HUES64 (cell line): ENCODE results near the gene PHACTR4.
"Not testable (repeated sequence)": the region's sequence is repeated elsewhere in the genome, so short reads cannot be mapped to it uniquely, and the experiment has no call there.

Source experiments
- H3K27ac ChIP-seq: 2 replicates; pipeline ENCODE4 v1.7.0; 2013; ENCODE audit warnings: low read depth, low read length, inconsistent platforms
- H3K27me3 ChIP-seq: 2 replicates; pipeline ENCODE4 v1.6.1; 2013; ENCODE audit warnings: mild to moderate bottlenecking, low read length; ENCODE audit not compliant: insufficient read depth
- H3K36me3 ChIP-seq: 2 replicates; pipeline ENCODE4 v1.6.1; 2013; ENCODE audit warnings: mild to moderate bottlenecking, low read length; ENCODE audit not compliant: insufficient read depth
- H3K4me1 ChIP-seq: 2 replicates; pipeline ENCODE4 v1.6.1; 2013; ENCODE audit warnings: mild to moderate bottlenecking, low read length, moderate library complexity; ENCODE audit not compliant: insufficient read depth
- H3K4me3 ChIP-seq: 2 replicates; pipeline ENCODE4 v1.5.1; 2013; ENCODE audit warnings: mild to moderate bottlenecking, low read length, moderate library complexity
- H3K9ac ChIP-seq: 2 replicates; pipeline ENCODE4 v1.6.1; 2013; ENCODE audit warnings: mild to moderate bottlenecking, low read depth, low read length
- H3K9me3 ChIP-seq: 2 replicates; pipeline ENCODE4 v1.6.1; 2013; ENCODE audit warnings: low read depth, low read length; ENCODE audit not compliant: insufficient read depth
- WGBS: fragments of 150-250, 120-280 bp; methylation state at CpG from one replicate; pipeline ENCODE4 v1.1.7; 2013; ENCODE audit warnings: missing lambda C conversion rate; 5-methylcytosine and 5-hydroxymethylcytosine counted together

The PHACTR4 gene

DNA sequence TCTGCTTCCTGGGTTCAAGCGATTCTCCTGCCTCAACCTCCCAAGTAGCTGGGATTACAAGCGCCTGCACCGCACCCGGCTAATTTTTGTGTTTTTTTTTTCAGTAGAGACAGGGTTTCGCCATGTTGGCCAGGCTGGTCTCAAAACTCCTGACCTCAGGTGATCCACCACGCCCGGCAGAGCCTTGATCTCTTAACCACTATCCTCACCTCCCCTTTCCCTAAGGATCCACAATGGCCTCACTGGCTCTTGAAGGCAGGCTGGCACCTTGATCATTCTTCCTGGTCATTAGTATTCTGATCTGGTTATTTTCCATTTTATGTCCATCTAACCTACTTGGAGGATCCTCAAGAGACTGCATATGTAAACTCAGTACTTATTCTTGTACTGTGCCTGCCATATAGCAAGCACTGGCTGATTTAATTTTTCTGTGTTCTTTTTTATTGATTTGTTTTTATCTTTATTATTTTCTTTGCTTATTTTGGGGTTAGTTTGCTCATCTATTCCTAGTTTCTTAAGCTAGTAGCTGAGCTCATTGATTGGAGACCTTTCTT is 142.6 kb downstream of the PHACTR4 start:
- Histone ChIP-seq H3K9ac (no peak overlapping the region), H3K4me3 (no peak overlapping the region), H3K4me1 (peaks cover 13% of the 10 kb centered on the region), H3K27ac (peak overlapping the region; percentile 66; the same call in 1 of the 2 replicates), H3K9me3 (no peaks in the 10 kb centered on the region), H3K36me3 (peaks cover 62% of the 10 kb centered on the region), H3K27me3 (no peaks in the 10 kb centered on the region)
- 86% methylated on average over 7 of the region's 7 CpGs for WGBS

DNA sequence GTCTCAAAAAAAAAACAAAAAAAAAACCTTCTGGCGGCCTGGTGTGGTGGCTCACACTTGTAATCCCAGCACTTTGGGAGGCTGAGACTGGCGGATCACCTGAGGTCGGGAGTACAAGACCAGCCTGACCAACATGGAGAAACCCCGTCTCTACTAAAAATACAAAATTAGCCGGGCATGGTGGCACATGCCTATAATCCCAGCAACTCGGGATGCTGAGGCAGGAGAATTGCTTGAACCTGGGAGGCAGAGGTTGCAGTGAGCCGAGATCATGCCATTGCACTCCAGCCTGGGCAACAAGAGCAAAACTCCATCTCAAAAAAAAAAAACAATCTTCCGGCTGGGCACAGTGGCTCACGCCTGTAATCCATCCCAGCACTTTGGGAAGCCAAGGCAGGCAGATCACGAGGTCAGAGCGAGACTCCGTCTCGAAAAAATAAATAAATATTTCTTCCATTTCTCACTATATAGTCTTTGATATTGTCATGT is 144.9 kb downstream of the PHACTR4 start:
- peaks cover 38% of the 10 kb centered on the region for H3K36me3 ChIP-seq
- WGBS, result 89% methylated on average over 13 of the region's 13 CpGs
- H3K27me3 ChIP-seq, H3K9ac ChIP-seq, H3K4me3 ChIP-seq, H3K27ac ChIP-seq, H3K4me1 ChIP-seq, H3K9me3 ChIP-seq: not testable (repeated sequence)

DNA sequence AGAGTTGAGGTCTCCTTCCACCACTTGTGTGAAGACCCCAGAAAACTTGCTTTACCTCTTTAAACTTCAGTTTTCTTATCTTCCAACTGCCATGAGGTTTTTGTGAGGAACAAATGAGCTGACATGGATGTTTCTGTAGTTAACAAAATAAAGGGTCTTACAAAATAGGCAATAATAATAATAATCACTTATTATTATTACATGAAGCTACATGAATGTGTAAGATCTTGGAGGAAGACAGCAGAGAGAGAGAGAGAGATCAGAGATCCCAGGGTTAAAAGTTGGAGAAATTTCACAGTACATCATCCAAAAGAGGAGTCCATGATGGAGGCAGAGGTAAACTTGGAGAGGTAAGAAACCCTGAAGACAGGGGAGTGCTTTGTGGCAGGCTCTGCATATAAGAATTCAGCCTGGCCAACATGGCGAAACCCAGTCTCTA is 147.0 kb downstream of the PHACTR4 start:
- Histone ChIP-seq H3K4me3 (no peak overlapping the region), H3K36me3 (peaks cover 25% of the 10 kb centered on the region), H3K4me1 (peaks cover 4% of the 10 kb centered on the region; the same call in 1 of the 2 replicates), H3K9me3 (no peaks in the 10 kb centered on the region), H3K27me3 (no peaks in the 10 kb centered on the region), H3K27ac (no peak overlapping the region), H3K9ac (no peak overlapping the region)
- WGBS, result 100% methylated on average over 1 of the region's 1 CpG

DNA sequence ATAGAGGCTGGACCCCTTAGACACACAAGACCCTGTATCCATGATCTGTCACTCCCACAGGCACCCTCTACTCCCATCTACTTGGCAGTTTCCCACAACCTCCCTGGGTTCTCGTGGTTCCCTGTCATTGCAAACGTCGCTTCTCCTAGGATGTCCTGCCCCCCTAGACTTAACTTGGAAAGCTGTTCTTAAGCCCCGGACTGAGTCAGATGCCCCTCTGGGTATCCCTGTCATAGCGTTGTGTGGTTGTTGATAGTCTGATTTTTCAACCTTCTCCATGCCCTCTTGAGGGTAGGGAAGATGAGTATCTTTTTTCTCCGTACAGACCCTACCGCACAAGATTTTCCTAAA is 148.1 kb downstream of the PHACTR4 start:
- peak overlapping the region; percentile 76 for H3K4me3 ChIP-seq
- peak overlapping the region; percentile 99 for H3K9ac ChIP-seq
- no peaks in the 10 kb centered on the region for H3K27me3 ChIP-seq
- H3K9me3 ChIP-seq, result no peaks in the 10 kb centered on the region
- WGBS, result 34% methylated on average over 6 of the region's 7 CpGs
- H3K27ac ChIP-seq, result peak overlapping the region; percentile 2; the same call in 1 of the 2 replicates
- H3K36me3 ChIP-seq, result peaks cover 17% of the 10 kb centered on the region
- H3K4me1 ChIP-seq, result peaks cover 4% of the 10 kb centered on the region; the same call in 1 of the 2 replicates

DNA sequence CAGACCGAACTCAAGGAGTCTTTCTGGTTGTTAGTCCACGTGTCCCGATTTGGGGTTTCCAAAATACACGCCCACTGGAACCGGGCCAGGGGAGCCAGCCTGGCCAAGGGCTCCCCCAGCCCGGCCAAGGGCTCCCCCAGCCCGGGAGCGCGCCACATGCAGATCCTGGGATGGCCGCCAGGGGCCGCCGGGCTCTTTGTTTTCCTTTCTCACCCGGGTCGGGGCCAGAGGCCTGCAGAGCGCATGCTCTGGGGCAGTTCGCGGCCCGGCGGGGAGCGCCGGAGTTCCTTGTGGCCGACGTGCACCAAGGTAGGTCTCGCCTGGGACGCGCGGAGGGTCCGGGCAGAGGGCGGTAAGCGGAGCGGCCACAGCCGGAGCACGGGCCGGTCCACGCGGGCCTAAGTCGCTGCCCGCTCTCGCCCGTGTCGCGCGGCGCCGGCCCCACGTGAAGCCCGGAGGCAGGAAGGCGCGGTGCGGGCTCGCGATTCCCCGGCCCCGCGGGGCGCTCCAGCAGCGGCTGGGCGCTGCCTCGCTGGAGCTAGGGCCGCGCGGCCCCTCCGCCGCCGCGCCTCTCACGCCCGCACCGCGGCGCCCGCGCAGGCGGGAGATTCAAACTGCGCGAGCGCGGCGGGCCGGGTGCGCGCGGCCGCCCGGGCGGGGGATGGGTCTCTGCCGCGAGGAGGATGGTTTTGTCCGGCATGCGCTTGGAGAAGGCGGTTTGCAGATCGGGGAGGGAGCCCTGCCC is 148.6 kb downstream of the PHACTR4 start:
- Histone ChIP-seq H3K27me3 (no peaks in the 10 kb centered on the region), H3K36me3 (peaks cover 13% of the 10 kb centered on the region), H3K4me3 (peak overlapping the region; percentile 76), H3K9me3 (no peaks in the 10 kb centered on the region), H3K9ac (peak overlapping the region; percentile 99), H3K4me1 (peaks cover 4% of the 10 kb centered on the region; the same call in 1 of the 2 replicates), H3K27ac (peak overlapping the region; percentile 97)
- WGBS, result under 1% methylated on average over 92 of the region's 92 CpGs

DNA sequence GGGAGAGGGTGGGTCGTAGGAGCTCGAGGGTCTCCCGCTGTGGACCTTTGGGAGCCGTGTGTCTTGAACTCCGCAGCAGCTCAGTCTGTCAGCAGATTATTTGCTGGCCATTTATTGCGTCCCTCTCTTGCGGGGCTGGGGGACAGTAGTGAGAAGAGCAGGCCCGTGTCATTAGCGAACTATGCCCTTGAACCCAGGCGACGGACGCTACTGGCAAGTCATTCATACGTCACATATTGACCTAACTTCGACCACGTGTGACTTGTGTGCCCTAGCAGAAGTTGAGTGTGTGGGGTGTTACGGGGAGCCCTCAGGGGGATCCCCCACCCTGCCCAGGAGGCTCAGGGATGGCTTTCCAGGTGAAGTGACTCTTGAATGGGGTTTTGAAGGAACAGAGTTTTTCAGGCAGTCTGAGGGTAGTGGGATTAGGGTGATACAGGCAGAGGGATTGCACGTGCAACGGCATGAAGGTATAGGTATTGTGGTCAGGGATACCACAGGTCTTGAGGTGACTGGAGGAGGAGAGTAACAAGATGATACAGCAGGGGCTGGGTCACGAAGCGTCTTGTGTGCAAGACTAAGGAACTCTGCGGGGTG is 149.3 kb downstream of the PHACTR4 start:
- Histone ChIP-seq H3K27me3 (no peaks in the 10 kb centered on the region), H3K9me3 (no peaks in the 10 kb centered on the region), H3K9ac (peak overlapping the region; percentile 99), H3K27ac (peak overlapping the region; percentile 97), H3K4me3 (peak overlapping the region; percentile 76), H3K4me1 (peaks cover 4% of the 10 kb centered on the region; the same call in 1 of the 2 replicates), H3K36me3 (peaks cover 12% of the 10 kb centered on the region)
- WGBS, result 14% methylated on average over 20 of the region's 21 CpGs

DNA sequence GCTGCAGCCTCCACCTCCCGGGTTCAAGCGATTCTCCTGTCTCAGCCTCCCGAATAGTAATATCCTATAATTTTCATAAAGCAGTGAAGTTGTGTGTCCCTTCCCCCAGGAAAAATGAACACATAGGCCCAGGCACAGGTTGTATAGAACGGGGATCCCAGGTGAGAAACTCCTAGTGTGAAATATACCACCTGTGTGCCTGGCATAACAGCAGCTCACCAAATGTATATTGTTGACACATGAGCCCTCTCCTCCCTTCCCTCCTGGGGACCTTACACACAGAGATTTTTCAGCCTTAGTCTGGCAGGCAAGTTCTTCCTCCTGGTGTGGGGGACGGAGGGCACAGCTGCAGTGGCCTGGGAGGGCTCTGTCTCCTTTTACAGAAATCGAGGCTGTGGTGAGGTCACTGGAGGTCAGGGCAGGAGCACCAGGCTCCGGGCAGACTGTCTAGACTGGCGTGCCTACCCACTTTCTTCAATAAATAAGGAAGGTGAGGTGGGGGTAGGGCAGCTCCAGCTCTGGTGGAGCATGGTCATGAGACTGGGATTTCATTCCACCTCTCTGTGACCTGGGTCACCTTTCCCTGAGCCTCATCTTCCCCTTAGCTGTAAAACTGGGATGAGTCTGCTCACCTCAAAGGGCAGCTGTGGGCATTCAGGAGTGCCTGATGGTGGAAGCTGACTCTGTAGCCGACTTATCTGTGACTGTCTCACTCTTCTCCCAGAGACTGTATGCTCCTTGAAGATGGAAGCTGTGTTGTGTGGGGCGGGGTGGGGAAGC is 150.6 kb downstream of the PHACTR4 start:
- Histone ChIP-seq H3K27ac (no peak overlapping the region), H3K36me3 (peaks cover 22% of the 10 kb centered on the region), H3K27me3 (no peaks in the 10 kb centered on the region), H3K4me1 (peaks cover 4% of the 10 kb centered on the region; the same call in 1 of the 2 replicates), H3K4me3 (no peak overlapping the region), H3K9me3 (no peaks in the 10 kb centered on the region), H3K9ac (no peak overlapping the region)
- WGBS, result 90% methylated on average over 9 of the region's 10 CpGs

DNA sequence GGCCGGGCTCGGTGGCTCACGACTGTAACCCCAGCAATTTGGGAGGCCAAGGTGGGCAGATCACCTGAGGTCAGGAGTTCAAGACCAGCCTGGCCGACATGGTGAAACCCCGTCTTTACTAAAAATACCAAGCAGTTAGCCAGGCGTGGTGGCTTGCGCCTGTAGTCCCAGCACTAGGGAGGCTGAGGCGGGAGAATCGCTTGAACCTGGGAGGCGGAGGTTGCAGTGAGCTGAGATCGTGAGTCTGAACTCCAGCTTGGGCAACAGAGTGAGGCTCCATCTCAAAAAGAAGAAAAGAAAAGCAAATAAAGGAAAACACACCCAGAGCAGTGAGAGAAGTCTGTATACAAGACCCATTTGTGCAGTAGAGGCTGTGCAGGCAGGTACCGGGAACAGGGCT is 151.3 kb downstream of the PHACTR4 start:
- WGBS, result 95% methylated on average over 12 of the region's 12 CpGs
- H3K4me3 ChIP-seq, result not testable (repeated sequence)

DNA sequence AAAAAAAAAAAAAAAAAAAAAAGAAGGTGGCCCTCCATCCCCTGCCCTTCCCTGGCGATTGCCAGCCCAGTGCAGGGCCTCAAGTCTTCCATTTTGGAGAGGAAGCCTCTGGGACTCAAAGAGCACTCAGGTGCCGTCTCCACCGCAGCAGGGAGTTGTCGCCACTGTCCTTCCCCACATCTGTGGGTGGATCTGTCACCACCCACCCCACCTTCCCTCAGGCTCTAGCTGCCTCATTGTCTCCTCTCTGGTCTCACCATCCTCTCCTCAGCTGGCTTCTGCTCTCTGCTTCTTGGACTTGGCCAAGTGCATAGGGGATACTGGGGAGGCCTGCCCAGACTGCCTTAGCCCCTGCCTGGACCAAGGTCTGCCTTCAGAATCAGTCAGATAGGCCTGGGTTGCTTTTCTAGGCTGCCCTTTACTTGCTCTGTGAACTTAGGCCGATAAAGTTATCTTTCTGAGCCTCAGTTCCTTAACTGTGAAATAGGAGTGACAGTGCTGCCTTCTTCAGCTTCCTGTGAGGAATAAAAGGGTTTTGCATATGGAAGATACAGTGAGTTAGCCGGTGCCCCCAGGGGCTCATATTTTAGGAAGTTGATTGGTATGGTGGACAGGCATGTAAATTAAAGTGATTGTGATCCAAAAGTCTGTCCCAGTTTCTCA is 152.1 kb downstream of the PHACTR4 start:
- H3K27me3 ChIP-seq, result no peaks in the 10 kb centered on the region
- H3K4me1 ChIP-seq, result peaks cover 4% of the 10 kb centered on the region; the same call in 1 of the 2 replicates
- H3K9ac ChIP-seq, result no peak overlapping the region
- WGBS, result 89% methylated on average over 6 of the region's 6 CpGs
- H3K4me3 ChIP-seq, result no peak overlapping the region
- peaks cover 26% of the 10 kb centered on the region for H3K36me3 ChIP-seq
- no peaks in the 10 kb centered on the region for H3K9me3 ChIP-seq
- no peak overlapping the region for H3K27ac ChIP-seq

More for the DNA sequence above, 151.3 kb downstream of the PHACTR4 start:
- not testable (repeated sequence) for H3K4me1 ChIP-seq, H3K27me3 ChIP-seq, H3K9ac ChIP-seq, H3K9me3 ChIP-seq, H3K27ac ChIP-seq
- peaks cover 22% of the 10 kb centered on the region for H3K36me3 ChIP-seq

DNA sequence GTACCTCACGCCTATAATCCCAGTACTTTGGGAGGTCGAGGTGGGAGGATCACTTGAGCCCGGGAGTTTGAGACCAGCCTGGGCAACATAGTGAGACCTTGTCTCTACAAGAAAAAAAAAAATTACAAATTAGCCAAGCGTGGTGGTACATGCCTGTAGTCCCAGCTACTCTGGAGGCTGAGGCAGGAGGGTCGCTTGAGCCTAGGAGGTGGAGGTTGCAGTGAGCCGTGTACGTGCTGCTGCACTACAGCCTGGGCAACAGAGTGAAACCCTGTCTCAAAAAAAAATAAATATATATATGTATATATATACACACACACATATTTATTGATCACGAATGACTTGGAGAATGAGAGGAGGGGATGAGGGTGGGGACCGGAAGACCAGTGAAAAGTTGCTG is 153.0 kb downstream of the PHACTR4 start:
- not testable (repeated sequence) for H3K9me3 ChIP-seq, H3K9ac ChIP-seq, H3K27me3 ChIP-seq, H3K4me3 ChIP-seq, H3K4me1 ChIP-seq, H3K27ac ChIP-seq
- WGBS, result 91% methylated on average over 7 of the region's 9 CpGs
- peaks cover 32% of the 10 kb centered on the region for H3K36me3 ChIP-seq
